ENCODE results near the gene C11orf21.

C11orf21 gene

DNA sequence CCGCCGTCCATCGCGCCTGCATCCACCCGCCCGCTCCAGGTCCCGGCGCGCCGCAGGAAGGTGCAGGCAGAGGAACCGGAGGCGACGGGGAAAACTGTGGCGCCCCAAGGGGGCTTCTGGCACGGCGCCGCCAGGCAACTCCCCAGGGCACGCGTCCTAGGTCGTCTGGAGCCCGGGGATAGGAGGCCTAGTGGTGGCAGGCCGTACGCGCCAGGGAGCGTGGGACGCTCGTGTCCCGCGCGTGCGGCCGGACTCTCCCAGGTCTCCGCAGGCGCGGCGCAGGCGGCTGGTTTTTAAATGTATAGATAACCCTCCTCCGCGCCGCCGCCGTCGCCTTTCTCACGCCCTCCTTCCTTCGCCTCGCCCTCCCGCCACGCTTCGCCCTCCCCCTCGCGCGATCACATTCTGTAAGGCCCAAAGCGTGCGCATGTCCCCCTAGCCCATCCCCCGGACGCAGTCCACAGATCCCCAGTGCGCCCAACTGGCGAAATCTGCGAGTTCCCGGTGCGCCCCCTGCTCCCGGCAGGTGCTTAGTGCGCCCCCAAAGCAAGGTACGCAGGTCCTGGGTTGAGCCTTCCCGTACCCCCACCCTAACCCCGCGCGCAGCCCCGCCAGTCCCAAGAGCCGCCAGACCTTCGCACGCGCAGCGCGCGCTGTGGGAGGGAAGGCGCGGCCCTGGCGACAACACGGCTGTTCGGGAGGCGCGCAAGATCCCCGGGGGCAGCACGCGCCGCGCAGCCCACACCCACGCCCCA lies 31.2 kb downstream of the C11orf21 start, which contains the start of gene ASCL2:
Gene ASCL2 (minus strand): TSS at position 267 of the 755 bp plus-strand sequence. CDS start 256 bp downstream, at position 11.
- DNase-seq = no peak

GRCh38 chr11:2269601-2270321 lies 32.0 kb downstream of the C11orf21 start:
- no peak for DNase-seq

GRCh38 chr11:2268729-2269600 lies 32.8 kb downstream of the C11orf21 start:
- no peak for DNase-seq

DNA sequence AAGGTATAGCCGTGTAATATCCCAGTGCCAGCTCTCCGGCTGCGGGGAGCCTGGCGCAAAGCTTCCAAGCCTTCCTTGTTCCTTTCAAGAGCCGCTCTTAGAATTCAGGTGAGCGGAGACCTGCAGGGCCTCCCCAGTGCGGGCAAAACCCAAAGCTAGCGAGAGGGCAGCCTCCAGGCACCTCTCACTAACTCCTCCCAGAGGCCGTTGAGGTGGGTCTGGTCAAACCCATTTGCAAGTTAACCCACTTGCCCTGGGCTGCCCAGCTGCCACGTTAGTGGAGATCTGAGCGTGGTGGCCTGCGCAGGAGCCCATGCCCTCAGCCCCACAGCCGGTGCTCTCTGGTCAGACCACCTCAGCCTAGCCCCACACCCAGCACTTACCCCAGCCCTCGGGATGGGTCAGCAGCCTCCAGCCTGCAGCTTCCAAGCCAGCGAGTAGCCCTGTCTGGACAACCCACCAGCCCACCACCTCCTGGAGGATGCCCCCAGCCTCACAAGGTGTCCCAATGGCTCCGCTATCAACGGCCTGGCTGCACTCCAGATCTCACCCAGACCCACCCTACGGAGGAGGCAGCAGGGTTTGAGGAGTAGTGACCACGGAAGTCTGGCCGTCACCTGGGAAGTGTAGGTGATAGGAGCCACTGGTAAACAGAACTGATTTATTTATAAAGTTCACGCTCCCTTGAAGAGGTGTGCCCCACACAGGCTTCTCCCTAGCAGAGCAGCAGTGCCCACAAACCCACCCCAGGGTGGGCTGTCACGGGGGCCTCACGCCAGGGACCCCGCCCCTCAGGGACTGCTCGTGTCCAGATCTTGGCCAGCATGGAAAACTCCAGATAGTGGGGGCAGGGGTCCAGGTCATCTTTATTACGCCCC lies 33.6 kb downstream of the C11orf21 start:
- DNase-seq = no peak

DNA sequence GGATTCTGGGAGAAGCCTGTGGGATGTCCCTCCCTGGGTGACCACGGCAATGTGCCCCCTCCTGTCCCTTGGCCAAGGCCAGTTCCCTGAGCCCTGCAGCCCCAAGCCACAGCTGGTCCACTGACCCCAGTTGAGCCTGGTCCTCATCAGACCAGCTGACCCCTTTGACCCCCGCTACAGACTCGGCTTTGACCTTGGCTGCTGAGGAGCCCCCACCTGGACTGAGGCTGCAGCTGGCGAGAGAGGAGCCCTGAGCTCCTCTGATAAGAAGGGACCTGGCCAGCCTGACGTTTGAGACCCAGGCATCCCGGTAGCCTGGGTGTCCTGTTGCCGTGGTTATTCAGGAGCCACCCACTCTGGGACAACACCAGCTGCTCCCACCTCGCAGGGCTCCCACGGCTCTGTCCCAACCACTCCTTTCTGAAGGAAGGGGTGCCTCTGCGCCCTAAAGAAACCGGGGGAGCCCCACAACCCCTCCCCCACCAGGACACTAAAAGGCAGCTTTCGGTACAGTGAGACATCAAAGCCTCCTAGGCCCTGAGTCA lies 34.3 kb downstream of the C11orf21 start:
- no peak for DNase-seq

DNA sequence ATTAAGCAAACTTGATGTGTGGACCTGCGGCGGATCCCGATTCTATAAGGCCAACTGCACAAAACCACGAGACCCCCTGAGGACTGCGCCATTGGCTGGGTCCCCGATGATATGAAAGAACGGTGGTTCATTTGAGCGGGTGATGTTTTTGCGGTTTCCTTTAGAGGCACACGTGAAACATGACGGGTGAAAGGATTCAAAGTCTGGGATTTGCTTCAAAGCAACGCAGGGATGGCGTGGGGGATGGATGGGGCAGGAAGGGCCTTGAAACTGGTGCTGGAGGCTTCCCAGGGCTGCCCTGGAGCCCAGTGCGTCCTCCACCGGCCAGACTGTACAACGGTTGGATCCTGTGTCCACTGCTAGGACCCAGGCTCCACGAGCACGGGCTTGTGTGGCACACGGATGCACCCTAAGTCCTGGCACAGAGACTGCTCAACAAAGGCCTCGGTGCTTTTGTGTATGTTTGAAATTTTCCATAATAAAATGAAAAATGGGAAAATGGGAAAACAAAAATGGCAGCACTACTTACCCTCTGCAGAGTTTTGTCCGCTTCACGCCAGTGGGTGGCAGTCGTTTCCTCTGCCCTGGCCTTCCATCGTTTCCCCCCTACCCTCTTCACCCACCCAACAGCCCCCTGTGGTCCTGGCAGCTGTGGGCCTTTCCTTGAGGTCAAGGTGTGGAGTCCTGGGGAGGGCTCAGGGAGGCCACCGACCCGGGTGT lies 35.0 kb downstream of the C11orf21 start:
- no peak for DNase-seq

DNA sequence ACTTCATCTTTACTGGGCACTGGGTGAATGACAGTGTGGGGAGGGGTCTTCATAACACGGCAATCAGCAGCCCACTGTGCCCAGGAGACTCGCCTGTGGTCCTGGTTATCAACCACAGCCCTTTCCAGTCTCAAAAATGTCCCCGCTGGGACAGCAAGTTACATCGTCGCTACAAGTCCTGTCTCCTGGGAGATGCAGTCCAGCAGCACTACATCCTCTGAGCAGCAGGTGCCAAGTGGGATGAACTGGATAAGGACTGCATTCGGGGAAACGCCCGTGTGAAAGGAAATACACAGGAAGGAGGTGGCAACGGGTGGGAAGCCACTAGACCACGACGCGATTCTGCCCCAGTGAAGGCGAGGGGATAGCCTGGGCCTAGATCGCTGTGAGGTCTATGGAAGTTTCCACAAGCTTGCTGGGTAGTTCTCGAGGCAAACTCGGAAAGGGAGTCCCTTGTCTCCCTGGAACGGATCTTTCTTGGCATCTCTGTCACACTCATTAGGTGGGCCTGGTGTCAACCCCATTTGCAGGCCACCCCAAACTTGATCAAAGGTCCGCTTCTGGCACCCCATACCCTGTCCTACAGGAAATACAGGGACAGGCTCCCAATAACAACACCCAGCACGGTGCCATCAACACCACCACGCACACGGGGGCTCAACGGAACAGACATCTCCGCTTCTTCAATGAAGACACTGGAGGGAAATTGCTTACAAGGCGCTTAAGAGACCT lies 35.7 kb downstream of the C11orf21 start:
- DNase-seq = no peak

- no peak for DNase-seq
These were observed 36.3 kb downstream of the C11orf21 start for GRCh38 chr11:2265396-2265795.

DNA sequence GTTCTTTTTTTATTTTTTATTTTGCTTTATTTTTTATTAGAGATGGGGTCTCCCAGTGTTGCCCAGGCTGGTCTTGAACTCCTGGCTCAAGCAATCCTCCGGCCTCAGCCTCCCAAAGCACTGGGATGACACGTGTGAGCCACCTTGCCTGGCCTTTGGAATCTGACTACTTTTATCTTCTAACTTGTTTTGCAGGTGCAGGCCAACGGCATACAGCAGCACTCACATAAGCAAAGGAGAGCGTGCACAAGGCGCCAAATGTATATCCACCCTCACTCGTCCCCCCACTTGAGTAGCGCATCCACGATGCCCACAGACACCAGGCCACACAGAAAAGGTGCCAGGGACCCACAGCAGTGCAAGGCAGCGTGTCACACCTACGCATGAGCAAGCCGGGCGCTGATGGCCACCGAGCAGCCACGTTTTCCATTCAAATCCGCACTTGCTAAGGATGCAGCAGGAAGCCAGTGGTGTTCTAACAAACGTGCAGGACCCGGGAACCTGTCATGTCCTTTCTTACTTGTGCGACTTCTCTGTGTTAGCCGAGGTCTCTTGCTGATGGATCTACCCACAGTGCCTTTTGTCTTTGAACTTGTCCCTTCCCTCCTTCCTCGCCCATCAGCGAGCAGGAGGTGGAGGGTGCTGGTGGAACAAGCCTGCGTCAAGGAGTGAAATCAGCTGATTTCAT lies 37.2 kb downstream of the C11orf21 start:
- no peak for DNase-seq

GRCh38 chr11:2263724-2264360 lies 37.9 kb downstream of the C11orf21 start:
- DNase-seq = no peak

DNA sequence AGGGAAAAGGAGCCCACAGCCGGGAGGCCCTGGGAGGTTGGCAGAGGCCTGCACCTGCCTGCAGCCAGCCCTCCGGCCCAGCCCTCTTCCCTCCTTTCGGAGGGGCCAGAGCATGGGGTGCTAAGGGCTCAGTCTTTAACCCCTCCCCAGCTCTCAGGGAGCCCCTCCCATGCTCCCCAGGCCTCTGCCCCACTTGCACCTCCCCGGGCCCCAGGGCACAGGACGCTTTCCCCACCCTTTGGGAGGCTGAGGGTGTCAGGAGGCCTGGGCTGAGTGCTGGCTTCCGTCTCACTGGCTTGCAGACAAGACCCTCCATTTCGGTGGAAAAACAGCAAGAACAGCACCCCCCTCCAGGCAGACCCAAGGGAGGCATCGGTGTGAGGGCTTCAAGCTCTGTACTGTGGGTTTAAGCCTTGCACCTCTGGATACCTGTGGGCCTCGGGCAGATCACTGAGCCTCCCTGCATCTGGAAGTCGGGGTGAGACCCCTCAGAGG lies 38.6 kb downstream of the C11orf21 start:
- DNase-seq = no peak

DNA sequence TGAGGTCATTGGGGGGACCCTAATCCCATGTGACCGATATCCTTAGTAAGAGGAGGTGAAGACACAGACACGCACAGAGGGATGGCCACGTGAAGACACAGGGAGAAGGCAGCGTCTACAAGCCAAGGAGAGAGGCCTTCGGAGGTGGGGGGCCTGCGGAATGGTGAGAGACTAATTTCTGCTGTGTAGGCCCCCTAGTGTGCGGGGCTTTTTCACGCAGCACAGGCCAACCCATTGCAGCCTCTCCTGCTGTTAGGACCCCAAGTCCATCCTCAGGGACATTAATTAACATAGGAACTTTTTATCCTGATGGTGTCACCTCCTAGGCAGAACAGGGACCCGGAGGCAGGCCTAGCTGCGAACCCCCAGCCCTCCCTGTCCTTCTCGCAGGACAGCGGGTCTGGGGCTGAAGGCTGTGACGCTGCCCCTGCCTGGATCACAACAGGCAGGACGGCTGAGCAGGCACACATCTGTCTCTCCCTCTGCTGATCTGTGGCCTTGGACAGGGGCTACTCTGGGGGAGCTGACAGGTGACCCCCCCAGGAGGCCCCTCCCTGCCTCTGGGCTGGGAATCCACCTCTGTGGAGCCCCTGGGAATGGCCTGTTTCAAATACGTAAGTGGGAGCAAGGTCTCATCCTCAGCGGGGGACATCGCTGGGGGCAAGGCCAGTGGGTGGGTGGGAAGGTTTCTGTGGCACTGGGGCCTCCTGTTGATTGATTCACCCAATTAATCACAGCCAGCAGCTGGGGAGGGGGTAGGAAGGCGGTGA lies 39.2 kb downstream of the C11orf21 start:
- no peak for DNase-seq

DNA sequence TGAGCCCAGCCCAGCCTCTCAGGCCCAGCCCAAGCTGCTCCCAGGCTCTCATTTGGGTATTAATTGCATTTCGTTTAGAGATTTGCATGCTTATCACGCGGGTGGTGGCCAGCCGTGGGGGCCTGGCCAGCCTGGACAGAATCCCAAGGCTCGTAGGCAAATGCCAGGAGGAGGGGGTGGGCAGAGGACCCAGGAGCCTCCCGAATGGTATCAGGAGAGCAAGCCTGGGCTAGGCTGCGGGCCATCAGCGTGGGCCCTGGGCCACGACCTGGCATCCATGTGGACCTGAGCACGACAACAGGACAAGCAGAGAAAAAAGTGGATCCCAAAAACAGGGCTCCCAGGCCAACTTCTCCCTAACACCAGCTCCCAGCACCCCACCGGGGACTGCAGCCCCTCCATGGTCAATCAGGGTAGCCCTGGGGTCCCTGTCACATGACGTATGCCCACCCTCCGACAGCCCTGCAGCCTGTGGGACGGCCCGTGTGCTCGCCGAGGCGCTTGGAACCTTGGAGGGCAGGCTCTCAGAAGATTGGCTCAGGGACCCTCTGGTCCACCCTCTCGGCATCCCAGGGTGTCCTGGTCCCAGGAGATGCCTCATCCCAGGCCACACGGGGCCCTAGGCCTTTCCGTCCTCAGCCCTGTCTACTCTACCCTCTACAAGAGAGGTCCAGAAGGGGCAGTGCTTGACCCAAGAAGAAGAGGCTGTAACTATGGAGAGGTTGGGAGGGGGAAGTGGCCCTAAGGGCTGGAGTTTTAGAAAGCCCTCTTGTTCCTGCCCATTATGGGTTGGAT lies 40.1 kb downstream of the C11orf21 start:
- DNase-seq = no peak

GRCh38 chr11:2260491-2261364 lies 41.0 kb downstream of the C11orf21 start:
- DNase-seq = no peak

GRCh38 chr11:2259897-2260451 lies 41.7 kb downstream of the C11orf21 start:
- DNase-seq = no peak

DNA sequence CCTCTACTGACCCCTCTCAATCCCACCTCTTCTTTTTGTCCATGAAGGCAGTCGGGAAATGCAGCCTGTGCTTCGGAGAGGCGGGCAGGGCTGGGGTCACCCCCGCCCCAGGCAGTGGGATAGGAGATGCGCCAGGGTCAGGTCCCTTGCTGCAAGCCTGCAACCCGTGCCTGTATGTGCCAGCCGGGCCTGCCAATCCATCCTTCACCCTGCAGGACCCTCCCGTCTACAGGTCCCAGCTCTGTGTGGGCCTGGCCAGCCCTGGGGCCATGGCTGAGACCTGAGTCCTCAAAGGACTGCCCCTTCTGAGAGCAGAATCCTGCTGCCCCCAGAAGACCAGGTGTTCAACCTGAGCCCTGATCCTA lies 42.3 kb downstream of the C11orf21 start:
- no peak for DNase-seq
